ENCODE results near the gene SCD5. TPM values are rescaled to one million over a fixed set of nuclear protein-coding genes. Genes with fewer than 3 reads are reported as not detected.

SCD5 gene
- total RNA-seq, 1 experiment from 2014 or later, result 14.9 TPM

GRCh38 chr4:82715731-82716617 is 82.6 kb downstream of the SCD5 start:
- Histone ChIP-seq H3K36me3 (ENCODE audit: insufficient read depth, low read length) (no peaks in the 10 kb centered on the region), H3K9me2 (replicated peaks; ENCODE audit: insufficient read depth, low read length) (no peaks in the 10 kb centered on the region), H3K9ac (ENCODE audit: low read length) (no peak overlapping the region), H3K27ac (ENCODE audit: low read length) (no peak overlapping the region), H3K4me1 (ENCODE audit: low read length) (peaks cover 8% of the 10 kb centered on the region), H3K9me3 (ENCODE audit: low read length) (no peaks in the 10 kb centered on the region), H3K27me3 (ENCODE audit: low read length) (no peaks in the 10 kb centered on the region), H2AFZ (ENCODE audit: low read length) (no peak overlapping the region), H3K4me2 (ENCODE audit: low read depth, low read length, poor library complexity, severe bottlenecking) (no peak overlapping the region), H4K20me1 (ENCODE audit: insufficient read depth, low read depth, low read length) (no peaks in the 10 kb centered on the region), H3K4me3 (ENCODE audit: low read length) (no peak overlapping the region), H3K79me2 (ENCODE audit: low read length) (no peaks in the 10 kb centered on the region)
- no peak for DNase-seq

- Histone ChIP-seq H3K9me3 (ENCODE audit: low read length) (no peaks in the 10 kb centered on the region), H3K4me2 (ENCODE audit: low read depth, low read length, poor library complexity, severe bottlenecking) (no peak overlapping the region), H3K27me3 (ENCODE audit: low read length) (no peaks in the 10 kb centered on the region), H3K4me3 (ENCODE audit: low read length) (no peak overlapping the region), H3K9ac (ENCODE audit: low read length) (no peak overlapping the region), H3K36me3 (ENCODE audit: insufficient read depth, low read length) (no peaks in the 10 kb centered on the region), H3K79me2 (ENCODE audit: low read length) (no peaks in the 10 kb centered on the region), H3K9me2 (replicated peaks; ENCODE audit: insufficient read depth, low read length) (no peaks in the 10 kb centered on the region), H2AFZ (ENCODE audit: low read length) (no peak overlapping the region), H3K27ac (ENCODE audit: low read length) (no peak overlapping the region), H4K20me1 (ENCODE audit: insufficient read depth, low read depth, low read length) (peaks cover 4% of the 10 kb centered on the region; the same call in 1 of the 2 replicates), H3K4me1 (ENCODE audit: low read length) (peaks cover 22% of the 10 kb centered on the region)
- DNase-seq, result no peak
These were observed 84.7 kb downstream of the SCD5 start for GRCh38 chr4:82713856-82714255.

DNA sequence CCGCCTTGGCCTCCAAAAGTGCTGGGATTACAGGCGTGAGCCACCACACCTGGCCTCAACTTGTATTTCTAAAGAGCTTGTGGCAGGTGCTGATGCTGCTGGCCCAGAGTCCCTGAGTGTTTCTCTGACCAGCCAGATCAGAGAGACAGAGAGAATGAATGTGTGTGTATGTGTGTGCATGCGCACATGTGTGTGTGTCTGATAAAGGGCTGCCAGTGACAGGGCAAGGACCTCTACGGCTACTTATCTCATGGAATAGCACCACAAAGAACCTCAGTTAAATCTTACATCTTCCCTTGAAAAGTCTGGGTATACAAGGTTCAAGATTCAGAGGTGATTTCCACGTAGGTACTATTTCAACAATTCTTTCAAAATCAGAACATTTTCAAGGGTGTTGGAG is 86.0 kb downstream of the SCD5 start:
- H3K27me3 ChIP-seq (ENCODE audit: low read length), result no peaks in the 10 kb centered on the region
- DNase-seq, result no peak

DNA sequence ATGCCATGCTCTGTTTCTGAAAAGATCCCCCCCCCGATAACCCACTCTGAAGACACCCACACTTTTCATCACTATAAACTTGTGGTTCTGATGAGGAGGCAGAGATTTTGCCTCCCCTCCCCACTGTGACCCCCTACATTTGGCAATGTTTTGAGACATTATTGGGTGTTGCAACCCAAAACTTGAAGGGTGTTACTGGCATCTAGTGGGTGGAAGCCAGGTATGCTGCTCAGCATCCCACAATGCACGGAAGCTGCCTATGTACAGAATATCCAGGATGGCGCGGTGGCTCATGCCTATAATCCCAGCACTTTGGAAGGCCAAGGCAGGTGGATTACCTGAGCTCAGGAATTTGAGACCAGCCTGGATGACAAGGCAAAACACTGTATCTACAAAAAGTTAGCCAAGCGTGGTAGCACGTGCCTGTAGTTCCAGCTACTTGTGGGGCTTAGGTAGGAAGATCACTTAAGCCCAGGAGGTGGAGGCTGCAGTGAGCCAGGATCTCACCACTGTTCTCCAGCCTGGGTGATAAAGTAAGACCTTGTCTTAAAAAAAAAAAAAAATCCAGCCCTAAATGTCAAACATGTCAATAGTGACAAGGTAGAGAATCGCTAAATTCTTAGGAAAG is 87.3 kb downstream of the SCD5 start:
- no peak overlapping the region for H3K4me2 ChIP-seq (ENCODE audit: low read depth, low read length, poor library complexity, severe bottlenecking)
- no peak overlapping the region for H2AFZ ChIP-seq (ENCODE audit: low read length)
- H3K79me2 ChIP-seq (ENCODE audit: low read length), result no peaks in the 10 kb centered on the region
- H3K27ac ChIP-seq (ENCODE audit: low read length), result no peak overlapping the region
- H3K9me3 ChIP-seq (ENCODE audit: low read length), result no peaks in the 10 kb centered on the region
- no peaks in the 10 kb centered on the region for H3K9me2 ChIP-seq (replicated peaks; ENCODE audit: insufficient read depth, low read length)
- H3K4me1 ChIP-seq (ENCODE audit: low read length), result peaks cover 22% of the 10 kb centered on the region
- H3K36me3 ChIP-seq (ENCODE audit: insufficient read depth, low read length), result no peaks in the 10 kb centered on the region
- no peak overlapping the region for H3K4me3 ChIP-seq (ENCODE audit: low read length)
- H3K27me3 ChIP-seq (ENCODE audit: low read length), result no peaks in the 10 kb centered on the region
- no peak overlapping the region for H3K9ac ChIP-seq (ENCODE audit: low read length)
- DNase-seq, result no peak
- peaks cover 4% of the 10 kb centered on the region; the same call in 1 of the 2 replicates for H4K20me1 ChIP-seq (ENCODE audit: insufficient read depth, low read depth, low read length)

More for the DNA sequence above, 86.0 kb downstream of the SCD5 start:
- Histone ChIP-seq H3K9me2 (replicated peaks; ENCODE audit: insufficient read depth, low read length) (no peaks in the 10 kb centered on the region), H3K36me3 (ENCODE audit: insufficient read depth, low read length) (no peaks in the 10 kb centered on the region), H3K4me2 (ENCODE audit: low read depth, low read length, poor library complexity, severe bottlenecking) (no peak overlapping the region), H4K20me1 (ENCODE audit: insufficient read depth, low read depth, low read length) (peaks cover 4% of the 10 kb centered on the region; the same call in 1 of the 2 replicates), H3K79me2 (ENCODE audit: low read length) (no peaks in the 10 kb centered on the region), H3K9me3 (ENCODE audit: low read length) (no peaks in the 10 kb centered on the region), H3K9ac (ENCODE audit: low read length) (no peak overlapping the region), H3K4me3 (ENCODE audit: low read length) (no peak overlapping the region), H2AFZ (ENCODE audit: low read length) (no peak overlapping the region), H3K4me1 (ENCODE audit: low read length) (peaks cover 22% of the 10 kb centered on the region), H3K27ac (ENCODE audit: low read length) (no peak overlapping the region)

DNA sequence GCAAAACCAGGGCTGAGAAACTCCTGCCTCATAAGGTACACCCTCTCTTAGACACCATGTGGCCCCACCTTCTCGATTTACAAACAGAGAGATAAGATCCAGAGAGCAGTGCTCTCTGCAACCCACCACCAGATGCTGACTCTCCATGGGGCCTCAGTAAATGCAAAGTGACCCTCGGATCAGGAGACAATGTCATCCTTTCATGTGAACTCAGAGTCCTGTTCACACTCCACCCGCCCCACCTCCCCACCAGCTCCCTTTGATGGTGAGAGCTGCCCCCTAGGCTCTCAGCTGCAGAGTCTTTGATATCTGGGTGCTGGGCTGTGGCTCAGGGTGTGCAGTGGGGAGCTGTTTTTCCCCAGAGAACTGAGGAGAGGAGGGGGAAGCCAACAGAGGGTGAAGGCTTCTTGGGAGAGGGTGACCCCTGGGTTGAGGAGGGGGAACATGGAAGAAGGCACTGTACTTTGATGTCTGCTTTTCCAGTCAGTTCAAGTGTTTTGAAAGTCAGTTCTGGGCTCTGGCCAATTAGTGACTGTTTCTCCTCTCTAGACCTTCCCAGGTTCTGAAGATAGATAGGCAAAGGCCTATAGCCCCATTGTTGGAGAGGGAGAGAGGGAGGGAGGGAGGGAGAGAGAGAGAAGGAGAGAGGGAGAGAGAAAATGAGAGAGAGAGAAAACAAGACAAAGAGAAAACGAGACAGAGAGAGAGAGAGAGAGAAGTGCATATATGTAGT is 88.2 kb downstream of the SCD5 start:
- Histone ChIP-seq H3K79me2 (ENCODE audit: low read length) (no peaks in the 10 kb centered on the region), H3K9me3 (ENCODE audit: low read length) (no peaks in the 10 kb centered on the region), H3K4me2 (ENCODE audit: low read depth, low read length, poor library complexity, severe bottlenecking) (no peak overlapping the region), H3K9ac (ENCODE audit: low read length) (no peak overlapping the region; the same call in 1 of the 2 replicates), H2AFZ (ENCODE audit: low read length) (no peak overlapping the region), H3K4me3 (ENCODE audit: low read length) (no peak overlapping the region), H3K27ac (ENCODE audit: low read length) (no peak overlapping the region), H3K27me3 (ENCODE audit: low read length) (no peaks in the 10 kb centered on the region), H3K4me1 (ENCODE audit: low read length) (peaks cover 22% of the 10 kb centered on the region), H4K20me1 (ENCODE audit: insufficient read depth, low read depth, low read length) (peaks cover 4% of the 10 kb centered on the region; the same call in 1 of the 2 replicates), H3K9me2 (replicated peaks; ENCODE audit: insufficient read depth, low read length) (no peaks in the 10 kb centered on the region), H3K36me3 (ENCODE audit: insufficient read depth, low read length) (no peaks in the 10 kb centered on the region)
- DNase-seq, result peak; percentile 42

DNA sequence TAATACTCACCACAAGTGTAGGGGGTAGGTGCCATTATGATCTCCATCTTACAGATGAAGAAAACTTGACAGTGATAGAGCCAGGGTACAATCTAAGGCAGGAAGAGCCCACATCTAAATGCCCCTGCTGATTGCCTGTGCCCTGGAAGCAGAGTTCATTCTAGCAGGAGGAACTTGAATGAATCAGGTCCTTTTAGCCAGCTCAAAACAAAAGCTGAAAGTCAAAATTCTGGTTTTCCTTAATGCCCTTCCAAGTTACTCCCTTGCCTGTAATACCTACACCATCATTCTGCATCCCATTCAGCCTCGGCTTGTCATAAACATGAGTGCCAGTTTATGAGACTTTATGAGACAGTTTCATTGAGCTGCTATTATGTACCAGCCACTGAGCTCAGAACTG is 89.6 kb downstream of the SCD5 start:
- no peak overlapping the region for H3K4me2 ChIP-seq (ENCODE audit: low read depth, low read length, poor library complexity, severe bottlenecking)
- H3K4me1 ChIP-seq (ENCODE audit: low read length), result peaks cover 22% of the 10 kb centered on the region
- no peak overlapping the region for H3K9ac ChIP-seq (ENCODE audit: low read length)
- H4K20me1 ChIP-seq (ENCODE audit: insufficient read depth, low read depth, low read length), result peaks cover 4% of the 10 kb centered on the region; the same call in 1 of the 2 replicates
- H3K79me2 ChIP-seq (ENCODE audit: low read length), result no peaks in the 10 kb centered on the region
- no peak overlapping the region for H3K27ac ChIP-seq (ENCODE audit: low read length)
- no peak overlapping the region for H2AFZ ChIP-seq (ENCODE audit: low read length)
- H3K27me3 ChIP-seq (ENCODE audit: low read length), result no peaks in the 10 kb centered on the region
- H3K9me2 ChIP-seq (replicated peaks; ENCODE audit: insufficient read depth, low read length), result no peaks in the 10 kb centered on the region
- no peak overlapping the region for H3K4me3 ChIP-seq (ENCODE audit: low read length)
- H3K9me3 ChIP-seq (ENCODE audit: low read length), result no peaks in the 10 kb centered on the region
- no peaks in the 10 kb centered on the region for H3K36me3 ChIP-seq (ENCODE audit: insufficient read depth, low read length)
- no peak for DNase-seq

DNA sequence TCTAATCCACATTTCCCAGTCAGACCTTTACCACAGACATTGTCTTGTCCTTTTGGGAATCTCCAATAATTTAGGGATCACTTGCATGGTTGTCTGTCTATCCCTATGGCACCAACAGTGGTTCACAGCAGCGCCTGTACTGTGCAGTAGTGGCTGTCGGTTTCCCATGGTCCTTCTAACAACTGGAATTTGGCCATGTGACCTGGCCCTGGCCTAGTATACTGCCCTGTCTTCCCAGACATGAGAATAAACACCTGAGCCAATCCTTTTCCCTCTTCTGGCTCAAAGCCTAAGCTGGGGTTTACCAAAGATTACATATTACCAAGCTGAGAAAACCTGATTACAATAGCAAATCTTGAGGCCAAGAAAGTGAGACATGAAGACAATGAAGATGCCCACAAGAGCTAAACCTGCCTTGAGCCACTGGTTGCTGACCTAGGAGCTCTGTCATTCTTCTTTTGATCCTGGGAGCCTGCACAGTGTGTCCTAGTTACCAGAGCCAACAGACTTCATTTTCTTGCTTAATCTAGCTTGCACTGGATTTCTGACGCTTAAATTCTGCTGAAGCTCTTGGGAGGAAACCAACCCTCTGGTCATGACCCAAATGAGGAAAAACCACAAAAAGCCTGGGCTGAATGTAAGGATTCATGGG is 92.1 kb downstream of the SCD5 start:
- no peaks in the 10 kb centered on the region for H3K9me3 ChIP-seq (ENCODE audit: low read length)
- no peak overlapping the region for H3K9ac ChIP-seq (ENCODE audit: low read length)
- no peak overlapping the region for H2AFZ ChIP-seq (ENCODE audit: low read length)
- no peaks in the 10 kb centered on the region for H3K36me3 ChIP-seq (ENCODE audit: insufficient read depth, low read length)
- H3K4me3 ChIP-seq (ENCODE audit: low read length), result no peak overlapping the region
- H3K4me1 ChIP-seq (ENCODE audit: low read length), result peaks cover 19% of the 10 kb centered on the region
- no peak overlapping the region for H3K27ac ChIP-seq (ENCODE audit: low read length)
- DNase-seq, result no peak
- H3K4me2 ChIP-seq (ENCODE audit: low read depth, low read length, poor library complexity, severe bottlenecking), result no peak overlapping the region
- H4K20me1 ChIP-seq (ENCODE audit: insufficient read depth, low read depth, low read length), result peaks cover 4% of the 10 kb centered on the region; the same call in 1 of the 2 replicates
- H3K9me2 ChIP-seq (replicated peaks; ENCODE audit: insufficient read depth, low read length), result no peaks in the 10 kb centered on the region
- no peaks in the 10 kb centered on the region for H3K27me3 ChIP-seq (ENCODE audit: low read length)
- H3K79me2 ChIP-seq (ENCODE audit: low read length), result no peaks in the 10 kb centered on the region
